Measurements from ENCODE around the gene ACAA1. TPM values are rescaled to one million over a fixed set of nuclear protein-coding genes. Genes with fewer than 3 reads are reported as not detected.

The ACAA1 gene, protein sequence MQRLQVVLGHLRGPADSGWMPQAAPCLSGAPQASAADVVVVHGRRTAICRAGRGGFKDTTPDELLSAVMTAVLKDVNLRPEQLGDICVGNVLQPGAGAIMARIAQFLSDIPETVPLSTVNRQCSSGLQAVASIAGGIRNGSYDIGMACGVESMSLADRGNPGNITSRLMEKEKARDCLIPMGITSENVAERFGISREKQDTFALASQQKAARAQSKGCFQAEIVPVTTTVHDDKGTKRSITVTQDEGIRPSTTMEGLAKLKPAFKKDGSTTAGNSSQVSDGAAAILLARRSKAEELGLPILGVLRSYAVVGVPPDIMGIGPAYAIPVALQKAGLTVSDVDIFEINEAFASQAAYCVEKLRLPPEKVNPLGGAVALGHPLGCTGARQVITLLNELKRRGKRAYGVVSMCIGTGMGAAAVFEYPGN
- 16.9 and 24.3 TPM in 2 replicates for total RNA-seq

GRCh38 chr3:38136777-38137614 is at the start of gene ACAA1:
Gene ACAA1 (minus strand): TSS chr3:38137127. CDS start chr3:38137035, 92 bp downstream.

DNA sequence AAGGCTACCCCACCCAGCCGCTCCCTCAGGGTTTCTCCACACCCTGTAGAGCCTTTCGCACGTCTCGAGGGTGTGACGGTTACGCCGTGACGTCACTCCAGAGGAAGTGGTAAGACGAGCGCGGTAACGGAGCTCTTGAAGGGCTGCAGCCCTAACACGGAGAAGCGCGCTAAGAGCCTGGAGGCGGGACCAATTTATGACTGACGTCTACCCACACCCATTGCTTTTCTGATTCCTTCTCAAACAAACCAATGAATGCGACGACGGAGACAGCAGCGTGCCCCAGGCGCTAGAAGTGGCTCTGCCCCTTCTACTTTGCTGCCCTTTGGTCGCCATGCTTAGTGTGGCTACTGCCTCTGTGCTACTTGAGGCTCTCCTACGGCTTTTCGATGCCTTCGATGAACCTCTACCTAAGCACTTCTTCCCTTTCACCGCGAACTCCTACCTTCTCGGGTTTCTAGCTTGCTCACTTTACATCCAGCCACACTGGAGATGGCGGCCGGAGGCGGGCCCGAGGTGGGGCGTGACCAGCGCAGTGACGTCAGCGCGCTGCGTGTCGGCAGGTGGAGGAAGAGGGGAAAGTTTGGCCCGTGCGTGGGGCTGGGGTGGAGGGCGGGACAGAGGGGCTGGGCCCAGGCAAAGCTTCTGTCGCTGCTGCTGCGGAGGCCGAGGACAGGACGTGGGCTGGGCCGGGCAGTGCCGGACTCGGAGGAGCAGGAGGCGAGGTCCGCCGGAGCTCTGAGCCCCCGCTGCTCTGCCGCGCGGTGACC is 28.2 kb upstream of the ACAA1 start, which contains the start of gene OXSR1:
OXSR1 (plus strand) TSS at position 586 of the 770 bp plus-strand sequence. CDS start 340 bp downstream, outside the sequence.

DNA sequence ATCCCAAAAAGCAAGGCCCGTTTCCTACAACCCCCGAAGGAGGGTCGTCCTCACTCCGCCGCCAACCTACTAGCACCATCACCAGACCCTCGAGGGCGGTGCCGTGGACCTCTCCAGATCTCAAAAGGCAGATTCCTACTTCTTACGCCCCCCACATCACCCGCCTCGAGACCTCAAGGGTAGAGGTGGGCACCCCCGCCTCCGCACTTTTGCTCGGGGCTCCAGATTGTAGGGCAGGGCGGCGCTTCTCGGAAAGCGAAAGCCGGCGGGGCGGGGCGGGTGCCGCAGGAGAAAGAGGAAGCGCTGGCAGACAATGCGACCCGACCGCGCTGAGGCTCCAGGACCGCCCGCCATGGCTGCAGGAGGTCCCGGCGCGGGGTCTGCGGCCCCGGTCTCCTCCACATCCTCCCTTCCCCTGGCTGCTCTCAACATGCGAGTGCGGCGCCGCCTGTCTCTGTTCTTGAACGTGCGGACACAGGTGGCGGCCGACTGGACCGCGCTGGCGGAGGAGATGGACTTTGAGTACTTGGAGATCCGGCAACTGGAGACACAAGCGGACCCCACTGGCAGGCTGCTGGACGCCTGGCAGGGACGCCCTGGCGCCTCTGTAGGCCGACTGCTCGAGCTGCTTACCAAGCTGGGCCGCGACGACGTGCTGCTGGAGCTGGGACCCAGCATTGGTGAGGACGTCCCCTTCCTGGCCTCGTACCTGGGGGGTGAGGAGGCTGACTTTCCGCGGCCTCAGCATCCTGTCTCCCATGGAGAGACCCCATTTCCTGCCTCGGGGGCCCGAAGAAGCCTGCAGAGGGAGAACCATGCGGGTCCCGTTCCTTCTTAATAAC is 1.6 kb upstream of the ACAA1 start, which contains the start of gene MYD88:
MYD88 (plus strand) TSS at position 313 of the 842 bp plus-strand sequence; CDS start at position 353, 40 bp downstream.

Other genes starting within 250 kb of the ACAA1 start
- gene VILL, start 146.3 kb downstream of the ACAA1 start, total RNA-seq: 3.6 and 8.9 TPM in 2 replicates
- gene PLCD1, start 107.5 kb downstream of the ACAA1 start, total RNA-seq: 13.4 and 22.0 TPM in 2 replicates
- under 0.01 and 0.09 TPM in 2 replicates for gene DLEC1, start 97.9 kb downstream of the ACAA1 start, total RNA-seq
- 10.1 and 16.5 TPM in 2 replicates for gene MYD88, start 1.5 kb upstream of the ACAA1 start, total RNA-seq
- 31.2 and 58.2 TPM in 2 replicates for gene OXSR1, start 28.4 kb upstream of the ACAA1 start, total RNA-seq
- gene SLC22A13, start 128.7 kb upstream of the ACAA1 start, total RNA-seq: 1.5 and 1.6 TPM in 2 replicates
- gene SLC22A14, start 145.2 kb upstream of the ACAA1 start, total RNA-seq: 0.59 and 1.2 TPM in 2 replicates
- 3.6 and 6.0 TPM in 2 replicates for gene XYLB, start 209.7 kb upstream of the ACAA1 start, total RNA-seq